ENCODE results near the gene FLVCR2. TPM values are rescaled to one million over a fixed set of nuclear protein-coding genes. Genes with fewer than 3 reads are reported as not detected.

The FLVCR2 gene
- total and polyA plus RNA-seq, 2 of the 13 experiments (the other 11 are each of a cell fraction or from before 2014, with no cell fraction given): 9.9 to 10.5 TPM

DNA sequence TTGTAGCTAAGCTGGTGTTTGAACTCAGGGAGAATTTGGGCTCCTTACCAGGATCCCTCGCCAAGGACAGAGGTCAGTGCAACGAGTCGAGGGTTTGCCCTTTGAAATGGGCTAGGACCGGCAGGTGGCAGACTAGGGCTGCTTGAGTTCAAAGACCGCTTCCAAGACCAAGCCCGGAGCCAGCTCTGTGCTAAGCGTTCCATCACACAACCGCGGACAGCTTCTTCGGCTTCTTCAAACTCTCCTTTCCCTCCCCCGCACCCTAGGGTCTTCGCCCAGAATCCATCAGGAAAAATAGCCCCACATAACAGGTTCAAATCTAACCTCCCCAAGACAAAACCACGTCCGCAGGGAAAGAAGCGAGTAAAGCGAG lies 705 bp upstream of the FLVCR2 start (continued):
- TF ChIP-seq HDAC2 (CRISPR knock-in tag; IDR thresholded peaks at IDR 0.05) (0 out of 2 replicates have a peak, but pooled peaks have one; percentile 19), ZSCAN9 (CRISPR knock-in tag; IDR thresholded peaks at IDR 0.05; ENCODE audit: borderline replicate concordance) (peak; percentile 26; the same call in 1 of the 2 replicates), REXO4 (CRISPR knock-in tag; IDR thresholded peaks at IDR 0.05; ENCODE audit: borderline replicate concordance) (no peak), ATF7 (IDR thresholded peaks at IDR 0.05) (no peak), ATF7 (CRISPR knock-in tag; IDR thresholded peaks at IDR 0.05) (no peak), SOX6 (IDR thresholded peaks at IDR 0.05) (no peak), SOX6 (CRISPR knock-in tag; IDR thresholded peaks at IDR 0.05) (peak; percentile 39; the same call in 1 of the 2 replicates), PRMT3 (CRISPR knock-in tag; IDR thresholded peaks at IDR 0.05; ENCODE audit: borderline replicate concordance, low read depth) (no peak), SIN3A (IDR thresholded peaks at IDR 0.05; ENCODE audit: borderline replicate concordance, low read depth, low read length) (peak; percentile 32; the same call in 1 of the 2 replicates), ZNF160 (CRISPR knock-in tag; IDR thresholded peaks at IDR 0.05) (no peak), ZNF337 (CRISPR knock-in tag; IDR thresholded peaks at IDR 0.05; ENCODE audit: borderline replicate concordance, low read depth) (no peak), ZNF766 (CRISPR knock-in tag; IDR thresholded peaks at IDR 0.05; ENCODE audit: borderline replicate concordance) (no peak), KLF13 (CRISPR knock-in tag; IDR thresholded peaks at IDR 0.05) (no peak), ZNF329 (CRISPR knock-in tag; IDR thresholded peaks at IDR 0.05; ENCODE audit: low read depth) (0 out of 2 replicates have a peak, but pooled peaks have one; percentile 3), AGO2 (optimal IDR thresholded peaks at IDR 0.05; ENCODE audit: low read depth, low read length) (no peak)
- TF ChIP-seq, protein P1, sequence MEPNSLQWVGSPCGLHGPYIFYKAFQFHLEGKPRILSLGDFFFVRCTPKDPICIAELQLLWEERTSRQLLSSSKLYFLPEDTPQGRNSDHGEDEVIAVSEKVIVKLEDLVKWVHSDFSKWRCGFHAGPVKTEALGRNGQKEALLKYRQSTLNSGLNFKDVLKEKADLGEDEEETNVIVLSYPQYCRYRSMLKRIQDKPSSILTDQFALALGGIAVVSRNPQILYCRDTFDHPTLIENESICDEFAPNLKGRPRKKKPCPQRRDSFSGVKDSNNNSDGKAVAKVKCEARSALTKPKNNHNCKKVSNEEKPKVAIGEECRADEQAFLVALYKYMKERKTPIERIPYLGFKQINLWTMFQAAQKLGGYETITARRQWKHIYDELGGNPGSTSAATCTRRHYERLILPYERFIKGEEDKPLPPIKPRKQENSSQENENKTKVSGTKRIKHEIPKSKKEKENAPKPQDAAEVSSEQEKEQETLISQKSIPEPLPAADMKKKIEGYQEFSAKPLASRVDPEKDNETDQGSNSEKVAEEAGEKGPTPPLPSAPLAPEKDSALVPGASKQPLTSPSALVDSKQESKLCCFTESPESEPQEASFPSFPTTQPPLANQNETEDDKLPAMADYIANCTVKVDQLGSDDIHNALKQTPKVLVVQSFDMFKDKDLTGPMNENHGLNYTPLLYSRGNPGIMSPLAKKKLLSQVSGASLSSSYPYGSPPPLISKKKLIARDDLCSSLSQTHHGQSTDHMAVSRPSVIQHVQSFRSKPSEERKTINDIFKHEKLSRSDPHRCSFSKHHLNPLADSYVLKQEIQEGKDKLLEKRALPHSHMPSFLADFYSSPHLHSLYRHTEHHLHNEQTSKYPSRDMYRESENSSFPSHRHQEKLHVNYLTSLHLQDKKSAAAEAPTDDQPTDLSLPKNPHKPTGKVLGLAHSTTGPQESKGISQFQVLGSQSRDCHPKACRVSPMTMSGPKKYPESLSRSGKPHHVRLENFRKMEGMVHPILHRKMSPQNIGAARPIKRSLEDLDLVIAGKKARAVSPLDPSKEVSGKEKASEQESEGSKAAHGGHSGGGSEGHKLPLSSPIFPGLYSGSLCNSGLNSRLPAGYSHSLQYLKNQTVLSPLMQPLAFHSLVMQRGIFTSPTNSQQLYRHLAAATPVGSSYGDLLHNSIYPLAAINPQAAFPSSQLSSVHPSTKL (CRISPR knock-in tag; IDR thresholded peaks at IDR 0.05): peak; percentile 53
- TF ChIP-seq, protein P2, sequence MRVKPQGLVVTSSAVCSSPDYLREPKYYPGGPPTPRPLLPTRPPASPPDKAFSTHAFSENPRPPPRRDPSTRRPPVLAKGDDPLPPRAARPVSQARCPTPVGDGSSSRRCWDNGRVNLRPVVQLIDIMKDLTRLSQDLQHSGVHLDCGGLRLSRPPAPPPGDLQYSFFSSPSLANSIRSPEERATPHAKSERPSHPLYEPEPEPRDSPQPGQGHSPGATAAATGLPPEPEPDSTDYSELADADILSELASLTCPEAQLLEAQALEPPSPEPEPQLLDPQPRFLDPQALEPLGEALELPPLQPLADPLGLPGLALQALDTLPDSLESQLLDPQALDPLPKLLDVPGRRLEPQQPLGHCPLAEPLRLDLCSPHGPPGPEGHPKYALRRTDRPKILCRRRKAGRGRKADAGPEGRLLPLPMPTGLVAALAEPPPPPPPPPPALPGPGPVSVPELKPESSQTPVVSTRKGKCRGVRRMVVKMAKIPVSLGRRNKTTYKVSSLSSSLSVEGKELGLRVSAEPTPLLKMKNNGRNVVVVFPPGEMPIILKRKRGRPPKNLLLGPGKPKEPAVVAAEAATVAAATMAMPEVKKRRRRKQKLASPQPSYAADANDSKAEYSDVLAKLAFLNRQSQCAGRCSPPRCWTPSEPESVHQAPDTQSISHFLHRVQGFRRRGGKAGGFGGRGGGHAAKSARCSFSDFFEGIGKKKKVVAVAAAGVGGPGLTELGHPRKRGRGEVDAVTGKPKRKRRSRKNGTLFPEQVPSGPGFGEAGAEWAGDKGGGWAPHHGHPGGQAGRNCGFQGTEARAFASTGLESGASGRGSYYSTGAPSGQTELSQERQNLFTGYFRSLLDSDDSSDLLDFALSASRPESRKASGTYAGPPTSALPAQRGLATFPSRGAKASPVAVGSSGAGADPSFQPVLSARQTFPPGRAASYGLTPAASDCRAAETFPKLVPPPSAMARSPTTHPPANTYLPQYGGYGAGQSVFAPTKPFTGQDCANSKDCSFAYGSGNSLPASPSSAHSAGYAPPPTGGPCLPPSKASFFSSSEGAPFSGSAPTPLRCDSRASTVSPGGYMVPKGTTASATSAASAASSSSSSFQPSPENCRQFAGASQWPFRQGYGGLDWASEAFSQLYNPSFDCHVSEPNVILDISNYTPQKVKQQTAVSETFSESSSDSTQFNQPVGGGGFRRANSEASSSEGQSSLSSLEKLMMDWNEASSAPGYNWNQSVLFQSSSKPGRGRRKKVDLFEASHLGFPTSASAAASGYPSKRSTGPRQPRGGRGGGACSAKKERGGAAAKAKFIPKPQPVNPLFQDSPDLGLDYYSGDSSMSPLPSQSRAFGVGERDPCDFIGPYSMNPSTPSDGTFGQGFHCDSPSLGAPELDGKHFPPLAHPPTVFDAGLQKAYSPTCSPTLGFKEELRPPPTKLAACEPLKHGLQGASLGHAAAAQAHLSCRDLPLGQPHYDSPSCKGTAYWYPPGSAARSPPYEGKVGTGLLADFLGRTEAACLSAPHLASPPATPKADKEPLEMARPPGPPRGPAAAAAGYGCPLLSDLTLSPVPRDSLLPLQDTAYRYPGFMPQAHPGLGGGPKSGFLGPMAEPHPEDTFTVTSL (CRISPR knock-in tag; IDR thresholded peaks at IDR 0.05; ENCODE audit: borderline replicate concordance): 0 out of 2 replicates have a peak, but pooled peaks have one; percentile 10
- TF ChIP-seq, protein P3, sequence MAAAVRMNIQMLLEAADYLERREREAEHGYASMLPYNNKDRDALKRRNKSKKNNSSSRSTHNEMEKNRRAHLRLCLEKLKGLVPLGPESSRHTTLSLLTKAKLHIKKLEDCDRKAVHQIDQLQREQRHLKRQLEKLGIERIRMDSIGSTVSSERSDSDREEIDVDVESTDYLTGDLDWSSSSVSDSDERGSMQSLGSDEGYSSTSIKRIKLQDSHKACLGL (CRISPR knock-in tag; IDR thresholded peaks at IDR 0.05): no peak
- TF ChIP-seq, protein P4, sequence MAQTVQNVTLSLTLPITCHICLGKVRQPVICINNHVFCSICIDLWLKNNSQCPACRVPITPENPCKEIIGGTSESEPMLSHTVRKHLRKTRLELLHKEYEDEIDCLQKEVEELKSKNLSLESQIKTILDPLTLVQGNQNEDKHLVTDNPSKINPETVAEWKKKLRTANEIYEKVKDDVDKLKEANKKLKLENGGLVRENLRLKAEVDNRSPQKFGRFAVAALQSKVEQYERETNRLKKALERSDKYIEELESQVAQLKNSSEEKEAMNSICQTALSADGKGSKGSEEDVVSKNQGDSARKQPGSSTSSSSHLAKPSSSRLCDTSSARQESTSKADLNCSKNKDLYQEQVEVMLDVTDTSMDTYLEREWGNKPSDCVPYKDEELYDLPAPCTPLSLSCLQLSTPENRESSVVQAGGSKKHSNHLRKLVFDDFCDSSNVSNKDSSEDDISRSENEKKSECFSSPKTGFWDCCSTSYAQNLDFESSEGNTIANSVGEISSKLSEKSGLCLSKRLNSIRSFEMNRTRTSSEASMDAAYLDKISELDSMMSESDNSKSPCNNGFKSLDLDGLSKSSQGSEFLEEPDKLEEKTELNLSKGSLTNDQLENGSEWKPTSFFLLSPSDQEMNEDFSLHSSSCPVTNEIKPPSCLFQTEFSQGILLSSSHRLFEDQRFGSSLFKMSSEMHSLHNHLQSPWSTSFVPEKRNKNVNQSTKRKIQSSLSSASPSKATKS (CRISPR knock-in tag; IDR thresholded peaks at IDR 0.05): no peak

Data from HepG2 (cell line).